ENCODE data around the gene MYL6. TPM values are rescaled to one million over a fixed set of nuclear protein-coding genes. Genes with fewer than 3 reads are reported as not detected.

MYL6 gene
- total and polyA plus RNA-seq, 9 of the 15 experiments (the other 6 are each of a cell fraction or from before 2014, with no cell fraction given): 557 to 1,664 (median 958) TPM

DNA sequence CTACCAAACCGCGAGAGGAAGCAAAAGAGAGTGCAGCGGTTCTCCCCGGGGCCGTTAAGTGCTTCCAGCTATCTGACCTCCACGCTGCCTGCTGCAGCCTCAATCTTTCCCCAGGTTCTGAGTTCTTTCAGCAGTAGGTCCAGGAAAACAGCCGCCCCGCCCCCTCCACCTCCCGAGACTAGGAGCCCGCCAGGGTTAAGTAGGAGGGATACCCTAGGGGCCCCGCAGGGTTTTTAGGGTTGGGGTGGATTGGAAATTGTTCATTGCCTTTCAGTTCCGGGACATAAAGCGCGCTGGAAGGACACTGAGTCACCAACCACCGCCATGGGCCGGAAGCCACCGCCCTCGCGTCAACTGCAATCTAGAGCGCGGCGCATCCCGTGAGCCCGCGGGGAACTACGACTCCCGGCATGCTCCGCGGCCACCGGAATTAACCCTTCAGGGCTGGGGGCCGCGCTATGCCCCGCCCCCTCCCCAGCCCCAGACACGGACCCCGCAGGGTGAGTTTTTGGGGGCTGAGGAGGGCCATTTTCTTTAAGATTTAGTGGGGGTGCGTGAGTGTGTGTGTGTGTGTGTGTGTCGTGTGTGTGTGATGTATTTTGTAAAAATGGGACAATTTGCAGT, 5.9 kb upstream of the MYL6 start, which contains the start of gene MYL6B (continued):
- TF ChIP-seq ZNF79 (CRISPR knock-in tag; IDR thresholded peaks at IDR 0.05; ENCODE audit: low read depth): no peak
- TF ChIP-seq TAL1 (IDR thresholded peaks at IDR 0.05): no peak
- TF ChIP-seq, protein P1, sequence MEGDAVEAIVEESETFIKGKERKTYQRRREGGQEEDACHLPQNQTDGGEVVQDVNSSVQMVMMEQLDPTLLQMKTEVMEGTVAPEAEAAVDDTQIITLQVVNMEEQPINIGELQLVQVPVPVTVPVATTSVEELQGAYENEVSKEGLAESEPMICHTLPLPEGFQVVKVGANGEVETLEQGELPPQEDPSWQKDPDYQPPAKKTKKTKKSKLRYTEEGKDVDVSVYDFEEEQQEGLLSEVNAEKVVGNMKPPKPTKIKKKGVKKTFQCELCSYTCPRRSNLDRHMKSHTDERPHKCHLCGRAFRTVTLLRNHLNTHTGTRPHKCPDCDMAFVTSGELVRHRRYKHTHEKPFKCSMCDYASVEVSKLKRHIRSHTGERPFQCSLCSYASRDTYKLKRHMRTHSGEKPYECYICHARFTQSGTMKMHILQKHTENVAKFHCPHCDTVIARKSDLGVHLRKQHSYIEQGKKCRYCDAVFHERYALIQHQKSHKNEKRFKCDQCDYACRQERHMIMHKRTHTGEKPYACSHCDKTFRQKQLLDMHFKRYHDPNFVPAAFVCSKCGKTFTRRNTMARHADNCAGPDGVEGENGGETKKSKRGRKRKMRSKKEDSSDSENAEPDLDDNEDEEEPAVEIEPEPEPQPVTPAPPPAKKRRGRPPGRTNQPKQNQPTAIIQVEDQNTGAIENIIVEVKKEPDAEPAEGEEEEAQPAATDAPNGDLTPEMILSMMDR (IDR thresholded peaks at IDR 0.05 in 2 of 3, conservative IDR thresholded peaks at IDR 0.05 in 1 of 3; ENCODE audit: insufficient read depth in 2 of 3, low read depth in 1 of 3, low read length in 3 of 3): no peak
- TF ChIP-seq FOXJ2 (tag; IDR thresholded peaks at IDR 0.05): no peak
- TF ChIP-seq, protein P2, sequence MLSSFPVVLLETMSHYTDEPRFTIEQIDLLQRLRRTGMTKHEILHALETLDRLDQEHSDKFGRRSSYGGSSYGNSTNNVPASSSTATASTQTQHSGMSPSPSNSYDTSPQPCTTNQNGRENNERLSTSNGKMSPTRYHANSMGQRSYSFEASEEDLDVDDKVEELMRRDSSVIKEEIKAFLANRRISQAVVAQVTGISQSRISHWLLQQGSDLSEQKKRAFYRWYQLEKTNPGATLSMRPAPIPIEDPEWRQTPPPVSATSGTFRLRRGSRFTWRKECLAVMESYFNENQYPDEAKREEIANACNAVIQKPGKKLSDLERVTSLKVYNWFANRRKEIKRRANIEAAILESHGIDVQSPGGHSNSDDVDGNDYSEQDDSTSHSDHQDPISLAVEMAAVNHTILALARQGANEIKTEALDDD (IDR thresholded peaks at IDR 0.05): no peak
- TF ChIP-seq SP2 (IDR thresholded peaks at IDR 0.05; ENCODE audit: extremely low read depth, low read depth, low read length, poor library complexity, severe bottlenecking): no peak
- no peak for TF ChIP-seq ZNF717 (CRISPR knock-in tag; IDR thresholded peaks at IDR 0.05)
- no peak for TF ChIP-seq ZNF3 (CRISPR knock-in tag; IDR thresholded peaks at IDR 0.05)
- TF ChIP-seq ZNF507 (tag; conservative IDR thresholded peaks at IDR 0.05): no peak
- TF ChIP-seq ZNF23 (CRISPR knock-in tag; IDR thresholded peaks at IDR 0.05): no peak
- no peak for TF ChIP-seq BCOR (IDR thresholded peaks at IDR 0.05)
- no peak for TF ChIP-seq MYBL2 (IDR thresholded peaks at IDR 0.05; ENCODE audit: low read depth)
- TF ChIP-seq MYBL2 (CRISPR knock-in tag; IDR thresholded peaks at IDR 0.05; ENCODE audit: borderline replicate concordance): no peak
- TF ChIP-seq RAD51 (IDR thresholded peaks at IDR 0.05; ENCODE audit: borderline replicate concordance, low read depth): no peak
- TF ChIP-seq, protein P3, sequence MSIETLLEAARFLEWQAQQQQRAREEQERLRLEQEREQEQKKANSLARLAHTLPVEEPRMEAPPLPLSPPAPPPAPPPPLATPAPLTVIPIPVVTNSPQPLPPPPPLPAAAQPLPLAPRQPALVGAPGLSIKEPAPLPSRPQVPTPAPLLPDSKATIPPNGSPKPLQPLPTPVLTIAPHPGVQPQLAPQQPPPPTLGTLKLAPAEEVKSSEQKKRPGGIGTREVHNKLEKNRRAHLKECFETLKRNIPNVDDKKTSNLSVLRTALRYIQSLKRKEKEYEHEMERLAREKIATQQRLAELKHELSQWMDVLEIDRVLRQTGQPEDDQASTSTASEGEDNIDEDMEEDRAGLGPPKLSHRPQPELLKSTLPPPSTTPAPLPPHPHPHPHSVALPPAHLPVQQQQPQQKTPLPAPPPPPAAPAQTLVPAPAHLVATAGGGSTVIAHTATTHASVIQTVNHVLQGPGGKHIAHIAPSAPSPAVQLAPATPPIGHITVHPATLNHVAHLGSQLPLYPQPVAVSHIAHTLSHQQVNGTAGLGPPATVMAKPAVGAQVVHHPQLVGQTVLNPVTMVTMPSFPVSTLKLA (conservative IDR thresholded peaks at IDR 0.05): peak; percentile 73 to 82; a peak in 3 of 4 replicates
- no peak for TF ChIP-seq PYGO2 (tag; IDR thresholded peaks at IDR 0.05)
- TF ChIP-seq, protein P4, sequence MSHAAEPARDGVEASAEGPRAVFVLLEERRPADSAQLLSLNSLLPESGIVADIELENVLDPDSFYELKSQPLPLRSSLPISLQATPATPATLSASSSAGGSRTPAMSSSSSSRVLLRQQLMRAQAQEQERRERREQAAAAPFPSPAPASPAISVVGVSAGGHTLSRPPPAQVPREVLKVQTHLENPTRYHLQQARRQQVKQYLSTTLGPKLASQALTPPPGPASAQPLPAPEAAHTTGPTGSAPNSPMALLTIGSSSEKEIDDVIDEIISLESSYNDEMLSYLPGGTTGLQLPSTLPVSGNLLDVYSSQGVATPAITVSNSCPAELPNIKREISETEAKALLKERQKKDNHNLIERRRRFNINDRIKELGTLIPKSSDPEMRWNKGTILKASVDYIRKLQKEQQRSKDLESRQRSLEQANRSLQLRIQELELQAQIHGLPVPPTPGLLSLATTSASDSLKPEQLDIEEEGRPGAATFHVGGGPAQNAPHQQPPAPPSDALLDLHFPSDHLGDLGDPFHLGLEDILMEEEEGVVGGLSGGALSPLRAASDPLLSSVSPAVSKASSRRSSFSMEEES (CRISPR knock-in tag; IDR thresholded peaks at IDR 0.05): no peak
- TF ChIP-seq CAMTA2 (CRISPR knock-in tag; conservative IDR thresholded peaks at IDR 0.05): no peak
- peak; percentile 52; the same call in 1 of the 2 replicates for TF ChIP-seq GATAD2B (IDR thresholded peaks at IDR 0.05; ENCODE audit: borderline replicate concordance)
- no peak for TF ChIP-seq ZBTB8A (IDR thresholded peaks at IDR 0.05; ENCODE audit: partially characterized antibody)
- TF ChIP-seq SMARCE1 (IDR thresholded peaks at IDR 0.05): 0 out of 2 replicates have a peak, but pooled peaks have one; percentile 10
- TF ChIP-seq POLR2H (tag; IDR thresholded peaks at IDR 0.05; ENCODE audit: low read depth): peak; percentile 88
- no peak for TF ChIP-seq RBBP5 (IDR thresholded peaks at IDR 0.05; ENCODE audit: borderline replicate concordance, insufficient read depth, low read length, poor library complexity, severe bottlenecking)
- TF ChIP-seq NR4A1 (CRISPR knock-in tag; IDR thresholded peaks at IDR 0.05): no peak
- TF ChIP-seq NR4A1 (tag; IDR thresholded peaks at IDR 0.05): no peak

Measured in K562 (cell line).